ENCODE results near the gene ZSCAN31.

DNA sequence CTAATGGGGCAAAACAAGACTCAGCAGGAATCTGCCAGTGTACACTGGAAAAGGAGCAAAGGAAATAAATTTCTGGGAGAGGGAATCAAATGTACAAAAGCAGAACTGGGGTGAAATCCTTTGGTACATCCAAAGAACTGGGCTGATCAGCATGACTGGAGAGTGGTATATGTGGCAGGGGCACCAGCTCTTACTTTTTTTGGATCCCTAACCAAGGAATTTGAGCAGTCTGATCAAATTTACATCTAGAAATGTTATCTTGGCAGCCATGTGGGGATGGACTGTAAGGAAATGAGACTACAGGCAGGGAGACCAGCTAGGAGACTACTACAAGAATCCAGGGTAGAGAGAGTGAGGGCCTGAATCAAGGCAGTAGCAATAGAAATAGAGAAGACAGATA is 1.2 kb upstream of the ZSCAN31 start:
- TF ChIP-seq, protein P1, sequence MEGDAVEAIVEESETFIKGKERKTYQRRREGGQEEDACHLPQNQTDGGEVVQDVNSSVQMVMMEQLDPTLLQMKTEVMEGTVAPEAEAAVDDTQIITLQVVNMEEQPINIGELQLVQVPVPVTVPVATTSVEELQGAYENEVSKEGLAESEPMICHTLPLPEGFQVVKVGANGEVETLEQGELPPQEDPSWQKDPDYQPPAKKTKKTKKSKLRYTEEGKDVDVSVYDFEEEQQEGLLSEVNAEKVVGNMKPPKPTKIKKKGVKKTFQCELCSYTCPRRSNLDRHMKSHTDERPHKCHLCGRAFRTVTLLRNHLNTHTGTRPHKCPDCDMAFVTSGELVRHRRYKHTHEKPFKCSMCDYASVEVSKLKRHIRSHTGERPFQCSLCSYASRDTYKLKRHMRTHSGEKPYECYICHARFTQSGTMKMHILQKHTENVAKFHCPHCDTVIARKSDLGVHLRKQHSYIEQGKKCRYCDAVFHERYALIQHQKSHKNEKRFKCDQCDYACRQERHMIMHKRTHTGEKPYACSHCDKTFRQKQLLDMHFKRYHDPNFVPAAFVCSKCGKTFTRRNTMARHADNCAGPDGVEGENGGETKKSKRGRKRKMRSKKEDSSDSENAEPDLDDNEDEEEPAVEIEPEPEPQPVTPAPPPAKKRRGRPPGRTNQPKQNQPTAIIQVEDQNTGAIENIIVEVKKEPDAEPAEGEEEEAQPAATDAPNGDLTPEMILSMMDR (IDR thresholded peaks at IDR 0.05): no peak
- no peak for TF ChIP-seq POLR2A (IDR thresholded peaks at IDR 0.05)

All from lower leg skin (tissue), 3 donors.